Heart right ventricle (tissue), 16 donors: ENCODE data around the gene GSTM1. TPM values are rescaled to one million over a fixed set of nuclear protein-coding genes. Genes with fewer than 3 reads are reported as not detected.

ENCODE experiments used
- ATAC-seq, 8 donors: fragments of 200-7000 bp; cut with Tn5 transposase; one replicate each; pipeline ENCODE4 v1.9.1; 2020; ENCODE audit warnings: mild to moderate bottlenecking in 8 of 8, moderate library complexity in 8 of 8, moderate number of reproducible peaks in 1 of 8
- DNase-seq, 2 donors: peaks; one replicate each; pipeline ENCODE4 v3.0.0-alpha.2; 2020
- H3K27ac ChIP-seq, 10 donors: fragments of 200-600 bp; sonication (generic) in 2 of 10; one replicate each; pipeline versions ENCODE4 v1.5.0 to v1.8.0; 2020 to 2022; ENCODE audit warnings: mild to moderate bottlenecking in 3 of 10
- H3K27me3 ChIP-seq, 7 donors: fragments of 200-600 bp; one replicate each; pipeline ENCODE4 v1.8.0; 2021 to 2022; ENCODE audit warnings: mild to moderate bottlenecking in 2 of 7
- H3K36me3 ChIP-seq, 9 donors: fragments of 200-600 bp; sonication (generic) in 1 of 9; one replicate each; pipeline versions ENCODE4 v1.5.0 to v1.8.0; 2020 to 2022; ENCODE audit warnings: mild to moderate bottlenecking in 2 of 9
- H3K4me1 ChIP-seq, 9 donors: fragments of 200-600 bp; sonication (generic) in 1 of 9; one replicate each; pipeline versions ENCODE4 v1.5.0 to v1.8.0; 2020 to 2022; ENCODE audit warnings: mild to moderate bottlenecking in 4 of 9
- H3K4me3 ChIP-seq, 10 donors: fragments of 200-600 bp; sonication (generic) in 2 of 10; one replicate each; pipeline versions ENCODE4 v1.5.0 to v1.8.0; 2020 to 2022; ENCODE audit warnings: mild to moderate bottlenecking in 7 of 10, moderate library complexity in 2 of 10
- H3K9me3 ChIP-seq, 11 donors: fragments of 200-600 bp in 10 of 11; sonication (generic) in 2 of 11; one replicate each; pipeline versions ENCODE4 v1.5.0 to v1.8.0; 2013 to 2022; ENCODE audit warnings: mild to moderate bottlenecking in 2 of 11, control low read depth in 1 of 11, moderate library complexity in 1 of 11
- CTCF ChIP-seq, 9 donors: fragments of 200-600 bp; sonication (generic) in 2 of 9; IDR thresholded peaks; one replicate each; pipeline versions ENCODE4 v1.5.0 to v1.8.0; 2021 to 2022; ENCODE audit warnings: antibody characterized with exemption in 9 of 9, mild to moderate bottlenecking in 5 of 9, moderate library complexity in 1 of 9
- WGBS, 2 donors: extraction: QIAGEN DNeasy Blood & Tissue Kit; methylation state at CpG; one replicate each; pipeline ENCODE4 v1.1.7; 2013; ENCODE audit warnings: inconsistent platforms in 1 of 2; 5-methylcytosine and 5-hydroxymethylcytosine counted together
- intact Hi-C, 10 donors: fragments of 100-400 bp; cut with DNase I; formaldehyde crosslinking; loops; one replicate each; pipeline versions ENCODE4 v1.11.1 to v1.14.2; 2022
- polyA plus RNA-seq, 2 donors: library from polyadenylated mRNA; stranded (reverse); fragments of 200-250 nt; gene quantifications; one replicate each; pipeline ENCODE4 v1.2.3, GENCODE V29; 2013
- total RNA-seq, 10 donors: library from RNA; stranded (reverse); fragmentation: NEBNext Ultra II Directional in 3 of 10; extraction: Animal tissue kit (Norgen Biotek cat#: 25700) in 3 of 10; gene quantifications; one replicate each; pipeline versions ENCODE4 v1.2.1 to v1.2.4, GENCODE V29; 2021 to 2023
- donor health status: Arrhythmogenic right ventricular cardiomyopathy.
- donor health status: ischemic (EF 13 %, LVEDD 7.1; RV severe dilation, severe dysfunction).
- donor health status: healthy with polysubstance abuse.
- donor health status: DM: no; HTN: yes; CAD: no.
- donor health status: DM: no; HTN: no; CAD: no.
- donor health status: ischemic (EF 25% LVEDD 6.9; RV normal size, moderate dysfunction).
- donor health status: ischemic (EF 25% LVEDD 5.7; RV mildly dilated, moderate dysfunction).
- donor health status: healthy.
- donor health status: DM: yes; HTN: yes; CAD: no.
- donor health status: Ischemic cardiomyopathy.
- donor health status: ischemic (EF 35%, LVEDD 5.7; RV mildly dilated, moderate dysfunction).
- donor health status: nonischemic (EF 11% LVEDD 7.7; RV severe dilation, severe dysfunction).
- donor health status: DM: yes; HTN: yes; CAD: no.
- donor health status: PGD.
- donor health status: ischemic (EF 29% LVEDD 5.4; RV normal size, mild dysfunction).
- donor health status: nonischemic (EF 23%, LVEDD 6.1; RV moderate dilation, normal function).

Gene GSTM1
- total and polyA plus RNA-seq, 12 donors = 0.19 to 57.7 (median 36.7) TPM; not detected in 4

- H3K9me3 ChIP-seq = no peaks in the 10 kb centered on the region
Measured at GRCh38 chr1:109725510-109725909, 37.9 kb downstream of the GSTM1 start.

DNA sequence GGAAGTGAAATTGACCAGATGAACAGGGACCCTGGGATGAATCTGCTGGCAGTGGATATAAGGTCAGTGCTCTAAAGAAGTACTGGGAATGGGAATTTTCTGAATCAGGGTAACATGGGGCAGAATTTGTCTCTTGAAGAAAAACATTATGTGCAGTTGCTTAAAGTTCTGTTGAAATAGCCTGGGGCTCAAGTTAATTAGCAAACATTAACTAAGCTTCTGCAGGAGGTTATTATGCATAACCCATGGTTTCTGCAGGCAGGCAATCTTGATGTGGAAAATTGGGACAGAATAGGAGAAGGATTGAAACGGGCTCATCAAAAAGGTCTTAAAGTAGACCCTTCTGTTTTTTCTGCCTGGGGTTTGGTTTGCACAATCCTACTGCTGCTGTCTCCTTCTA lies 38.4 kb downstream of the GSTM1 start:
- 77 to 84% methylated on average over 1 of the region's 1 CpG for WGBS, 2 donors
- Histone ChIP-seq H3K4me3 (no peak overlapping the region), H3K36me3 (no peaks in the 10 kb centered on the region), H3K27me3 (no peaks in the 10 kb centered on the region), H3K9me3 (no peaks in the 10 kb centered on the region), H3K4me1 (no peaks in the 10 kb centered on the region), H3K27ac (no peak overlapping the region)
- intact Hi-C loops = no loop called here
- no peak for DNase-seq
- no peak for TF ChIP-seq CTCF (IDR thresholded peaks at IDR 0.05)
- ATAC-seq = no peak

More at GRCh38 chr1:109725510-109725909, 37.9 kb downstream of the GSTM1 start:
- Histone ChIP-seq H3K4me3 (no peak overlapping the region), H3K27me3 (no peaks in the 10 kb centered on the region), H3K27ac (no peak overlapping the region), H3K4me1 (no peaks in the 10 kb centered on the region), H3K36me3 (no peaks in the 10 kb centered on the region)
- 88 to 94% methylated on average over 4 of the region's 4 CpGs for WGBS, 2 donors
- intact Hi-C loops = no loop called here
- ATAC-seq = no peak
- DNase-seq = no peak
- TF ChIP-seq CTCF (IDR thresholded peaks at IDR 0.05) = no peak

DNA sequence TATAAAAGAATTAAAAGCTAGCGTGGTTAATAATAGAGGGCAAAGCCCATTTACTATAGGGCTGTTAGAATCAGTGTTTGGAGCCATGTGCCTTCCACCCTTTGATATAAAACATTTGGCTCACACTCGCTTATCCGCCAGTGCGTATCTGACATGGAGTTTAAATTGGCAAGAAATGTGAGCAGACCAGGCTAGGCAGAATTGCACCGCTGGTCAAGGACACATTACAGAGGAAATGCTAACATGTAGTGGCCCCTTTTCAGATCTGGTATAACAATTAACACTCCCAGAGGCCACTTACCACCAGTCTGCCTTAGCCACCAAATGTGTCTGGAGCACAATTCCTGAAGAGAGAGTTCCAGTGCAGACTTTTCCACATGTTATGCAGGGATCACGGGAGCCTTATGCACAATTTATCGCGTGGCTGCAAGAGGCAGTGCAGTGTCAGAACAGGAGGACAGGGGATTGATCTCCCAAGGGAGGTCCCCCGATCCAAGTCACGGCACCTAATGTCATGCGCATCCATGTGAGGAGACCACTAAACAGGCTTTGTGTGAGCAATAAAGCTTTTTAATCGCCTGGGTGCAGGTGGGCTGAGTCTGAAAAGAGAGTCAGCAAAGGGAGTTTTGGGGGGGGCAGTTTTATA lies 39.2 kb downstream of the GSTM1 start:
- WGBS, 2 donors = 85 to 89% methylated on average over 12 of the region's 12 CpGs
- no peak for ATAC-seq
- H3K27me3 ChIP-seq = no peaks in the 10 kb centered on the region
- intact Hi-C loops = no loop called here
- no peak overlapping the region for H3K27ac ChIP-seq
- no peaks in the 10 kb centered on the region for H3K36me3 ChIP-seq
- H3K4me1 ChIP-seq = no peaks in the 10 kb centered on the region
- TF ChIP-seq CTCF (IDR thresholded peaks at IDR 0.05) = no peak
- DNase-seq = no peak
- H3K4me3 ChIP-seq = no peak overlapping the region
- H3K9me3 ChIP-seq = no peaks in the 10 kb centered on the region

DNA sequence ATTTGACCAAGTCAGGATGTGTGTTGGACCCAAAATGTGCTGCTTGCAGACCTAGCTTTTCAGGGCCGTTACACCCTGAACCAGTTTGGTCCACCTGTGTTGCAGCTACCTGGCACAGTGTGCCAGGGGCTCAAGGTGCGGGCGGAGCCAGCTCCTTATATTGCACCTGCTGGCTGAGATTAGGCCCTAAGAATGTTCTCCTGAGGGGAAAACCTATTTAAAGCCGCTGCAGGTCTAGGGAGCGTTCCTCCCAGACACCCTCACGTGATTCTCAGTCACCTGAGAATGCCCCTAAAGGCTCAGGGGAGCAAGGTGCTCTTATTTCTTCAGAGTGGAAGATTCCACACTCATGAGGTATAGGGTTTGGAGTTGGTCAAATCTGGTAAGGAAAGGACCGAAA lies 41.3 kb downstream of the GSTM1 start:
- intact Hi-C loops = no loop called here
- no peak overlapping the region for H3K27ac ChIP-seq
- ATAC-seq (no peak), DNase-seq (no peak)
- no peaks in the 10 kb centered on the region for H3K4me1 ChIP-seq
- TF ChIP-seq CTCF (IDR thresholded peaks at IDR 0.05) = no peak
- H3K9me3 ChIP-seq = peaks cover 0 to 6% (median 0%) of the 10 kb centered on the region in 11 donors
- no peaks in the 10 kb centered on the region for H3K36me3 ChIP-seq
- H3K4me3 ChIP-seq = no peak overlapping the region
- 93 to 95% methylated on average over 7 of the region's 7 CpGs for WGBS, 2 donors
- no peaks in the 10 kb centered on the region for H3K27me3 ChIP-seq
